GM12874 (cell line): Measurements from ENCODE around the gene MTUS2.

ENCODE experiments used
- TF ChIP-seq, protein P1 (sequence below): IDR thresholded peaks from 2 replicates; pipeline ENCODE4 v1.5.1; 2011; ENCODE audit warnings: low read depth, mild to moderate bottlenecking, control low read depth, low read length, moderate library complexity; ENCODE audit not compliant: insufficient read depth

The MTUS2 gene

DNA sequence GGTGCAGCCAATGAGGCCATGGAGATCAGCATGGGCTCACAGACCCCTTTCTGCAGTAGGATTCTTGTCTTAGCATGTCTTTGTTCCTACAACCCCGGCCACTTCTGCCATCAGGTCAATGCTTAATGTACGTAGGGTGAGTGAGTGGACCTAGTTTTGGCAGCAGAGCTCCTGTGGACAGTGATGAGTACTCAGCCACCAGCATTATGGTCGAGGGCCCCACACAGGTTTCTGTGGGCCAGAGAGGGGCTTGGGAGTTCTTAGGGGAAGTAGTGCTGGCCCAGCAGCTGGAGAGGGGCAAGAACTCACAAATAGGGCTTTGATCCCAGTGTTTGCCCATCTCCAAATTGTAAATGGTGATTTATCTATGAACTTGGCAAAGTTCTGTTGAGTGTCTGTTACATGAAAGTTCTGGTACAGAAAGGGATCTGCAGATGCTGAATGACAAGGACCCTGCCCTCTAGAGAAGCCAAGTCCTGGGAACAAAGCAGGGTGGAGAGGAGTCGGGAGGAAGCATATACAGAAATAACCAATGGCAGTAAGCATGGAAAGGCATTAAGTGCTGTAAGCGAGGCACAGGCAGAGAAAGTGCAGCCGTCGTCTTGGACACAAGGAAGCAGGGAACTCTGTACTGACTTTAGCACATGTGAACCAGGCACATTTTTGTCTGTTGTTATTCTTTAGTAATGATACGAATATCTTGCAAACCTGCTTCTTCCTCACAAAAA, 185.1 kb downstream of the MTUS2 start:
- TF ChIP-seq, protein P1, sequence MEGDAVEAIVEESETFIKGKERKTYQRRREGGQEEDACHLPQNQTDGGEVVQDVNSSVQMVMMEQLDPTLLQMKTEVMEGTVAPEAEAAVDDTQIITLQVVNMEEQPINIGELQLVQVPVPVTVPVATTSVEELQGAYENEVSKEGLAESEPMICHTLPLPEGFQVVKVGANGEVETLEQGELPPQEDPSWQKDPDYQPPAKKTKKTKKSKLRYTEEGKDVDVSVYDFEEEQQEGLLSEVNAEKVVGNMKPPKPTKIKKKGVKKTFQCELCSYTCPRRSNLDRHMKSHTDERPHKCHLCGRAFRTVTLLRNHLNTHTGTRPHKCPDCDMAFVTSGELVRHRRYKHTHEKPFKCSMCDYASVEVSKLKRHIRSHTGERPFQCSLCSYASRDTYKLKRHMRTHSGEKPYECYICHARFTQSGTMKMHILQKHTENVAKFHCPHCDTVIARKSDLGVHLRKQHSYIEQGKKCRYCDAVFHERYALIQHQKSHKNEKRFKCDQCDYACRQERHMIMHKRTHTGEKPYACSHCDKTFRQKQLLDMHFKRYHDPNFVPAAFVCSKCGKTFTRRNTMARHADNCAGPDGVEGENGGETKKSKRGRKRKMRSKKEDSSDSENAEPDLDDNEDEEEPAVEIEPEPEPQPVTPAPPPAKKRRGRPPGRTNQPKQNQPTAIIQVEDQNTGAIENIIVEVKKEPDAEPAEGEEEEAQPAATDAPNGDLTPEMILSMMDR: no peak

DNA sequence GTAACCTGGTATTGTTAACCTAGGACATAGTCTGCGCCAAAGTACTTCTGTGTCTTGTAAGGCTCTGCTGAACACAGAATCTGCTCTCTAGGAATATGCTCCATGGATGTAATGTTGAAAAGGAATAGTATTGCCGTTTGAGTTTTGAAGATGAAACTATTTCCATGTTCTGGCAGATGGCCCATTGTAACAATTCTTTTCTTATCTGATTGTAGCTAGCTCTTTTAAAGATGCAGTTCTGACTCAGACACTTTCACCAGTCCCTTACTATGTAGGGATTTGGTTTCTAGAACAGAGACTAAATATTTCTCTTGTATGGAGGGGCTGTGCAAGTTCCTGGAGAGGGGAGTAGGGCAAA, 185.6 kb downstream of the MTUS2 start:
- TF ChIP-seq, protein P1: no peak

DNA sequence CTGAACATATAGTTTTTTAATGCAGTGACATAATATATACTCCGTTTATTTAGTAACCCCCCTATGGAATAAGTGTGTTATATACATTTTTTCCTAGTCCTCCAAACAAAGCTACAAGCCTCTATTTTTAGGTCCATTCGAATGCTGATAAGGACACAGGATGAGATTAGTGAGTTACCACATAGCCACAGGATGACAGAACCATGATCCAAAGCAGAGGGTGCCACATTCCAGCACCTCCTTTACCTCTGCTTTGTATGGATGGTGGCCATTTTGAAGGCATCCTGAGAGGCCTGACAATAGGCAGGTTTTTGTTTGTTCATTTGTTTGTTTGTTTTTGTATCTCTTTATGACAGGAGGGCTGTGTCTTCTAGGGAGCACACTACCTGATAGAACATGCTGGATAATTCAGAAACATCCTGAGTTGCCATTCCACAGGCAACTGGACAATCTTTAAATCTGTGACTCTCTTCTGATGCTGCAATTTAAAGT, 186.3 kb downstream of the MTUS2 start:
- TF ChIP-seq, protein P1: no peak

DNA sequence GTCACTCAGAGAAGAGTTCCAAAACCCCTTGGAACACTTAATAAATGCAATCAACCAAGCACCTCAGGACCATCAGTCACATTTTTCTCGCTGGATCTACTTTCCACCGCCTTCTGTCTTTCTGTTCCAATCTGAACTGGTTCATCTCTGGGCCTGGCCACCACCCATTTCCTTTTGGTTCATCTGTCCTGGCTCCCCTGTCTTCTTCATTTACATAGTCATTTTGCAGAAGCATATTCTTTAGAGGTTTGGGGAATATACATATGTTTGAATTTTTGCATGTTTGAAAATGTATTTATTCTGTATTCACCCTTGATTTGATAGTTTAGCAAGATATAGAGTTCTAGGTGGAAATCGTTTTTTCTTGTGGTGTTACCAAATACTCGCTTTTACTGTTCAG, 188.2 kb downstream of the MTUS2 start:
- TF ChIP-seq, protein P1: no peak

DNA sequence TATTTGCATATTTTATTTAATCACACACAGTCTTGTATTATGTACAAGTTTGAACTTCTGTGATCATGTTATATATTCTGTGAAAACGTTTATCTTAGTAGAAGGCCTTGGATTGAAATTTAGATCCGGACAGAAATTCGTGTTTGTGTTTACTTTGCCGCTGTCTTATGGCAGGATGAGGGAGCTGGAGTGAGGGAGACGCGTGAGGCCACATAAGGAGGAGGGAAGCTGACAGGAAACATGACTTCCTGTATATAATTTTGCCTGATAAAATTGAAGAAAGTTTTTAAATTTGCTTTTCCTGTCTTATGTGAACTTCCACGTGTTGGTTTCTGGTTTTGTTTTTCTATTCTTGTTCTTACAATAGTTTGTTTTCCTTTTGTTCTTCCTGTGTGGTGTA, 200.2 kb downstream of the MTUS2 start:
- TF ChIP-seq, protein P1: no peak

DNA sequence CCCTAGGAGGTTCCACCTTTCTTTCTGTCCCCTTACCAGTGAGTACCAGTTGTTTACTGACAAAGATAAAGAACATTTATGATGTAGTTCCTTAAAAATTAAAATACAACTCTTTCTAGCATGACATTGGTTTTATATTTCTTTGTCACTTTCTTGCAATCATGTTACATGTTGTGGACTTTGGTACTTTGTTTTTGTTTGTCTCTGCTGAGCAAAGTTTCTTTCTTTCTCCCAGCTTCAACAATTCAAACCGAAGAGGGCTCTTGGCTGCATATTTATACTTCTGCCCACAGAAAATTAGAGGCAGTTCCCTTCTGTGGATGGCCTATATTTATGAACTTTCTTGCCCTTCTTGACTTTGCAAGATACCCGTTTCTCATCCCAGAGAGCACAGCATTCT, 201.2 kb downstream of the MTUS2 start:
- TF ChIP-seq, protein P1: no peak

DNA sequence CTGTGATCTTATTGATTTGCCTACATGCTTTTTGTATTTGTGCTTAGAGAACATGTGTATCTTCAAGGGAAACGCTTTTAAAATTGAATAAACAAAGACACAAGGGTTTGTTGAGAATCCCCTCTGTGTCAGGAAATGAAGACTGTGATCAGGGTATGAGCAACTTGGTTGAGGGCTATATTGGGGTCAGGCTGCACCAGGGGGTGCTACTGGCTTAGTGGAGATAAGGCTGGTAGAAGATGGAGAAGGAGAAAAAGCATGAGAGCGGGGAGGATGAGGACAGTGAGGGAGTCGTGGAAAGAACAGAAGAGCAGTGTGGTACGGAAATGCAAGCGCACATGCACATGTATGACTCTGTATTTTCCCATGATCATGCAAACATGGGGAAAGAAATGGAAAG, 201.6 kb downstream of the MTUS2 start:
- TF ChIP-seq, protein P1: no peak
